ENCODE measurements around the gene ARRDC2. TPM values are rescaled to one million over a fixed set of nuclear protein-coding genes. Genes with fewer than 3 reads are reported as not detected.

Gene ARRDC2
- total and polyA plus RNA-seq, 9 of the 15 experiments (the other 6 are each of a cell fraction or from before 2014, with no cell fraction given) = 1.9 to 27.4 (median 15.2) TPM

DNA sequence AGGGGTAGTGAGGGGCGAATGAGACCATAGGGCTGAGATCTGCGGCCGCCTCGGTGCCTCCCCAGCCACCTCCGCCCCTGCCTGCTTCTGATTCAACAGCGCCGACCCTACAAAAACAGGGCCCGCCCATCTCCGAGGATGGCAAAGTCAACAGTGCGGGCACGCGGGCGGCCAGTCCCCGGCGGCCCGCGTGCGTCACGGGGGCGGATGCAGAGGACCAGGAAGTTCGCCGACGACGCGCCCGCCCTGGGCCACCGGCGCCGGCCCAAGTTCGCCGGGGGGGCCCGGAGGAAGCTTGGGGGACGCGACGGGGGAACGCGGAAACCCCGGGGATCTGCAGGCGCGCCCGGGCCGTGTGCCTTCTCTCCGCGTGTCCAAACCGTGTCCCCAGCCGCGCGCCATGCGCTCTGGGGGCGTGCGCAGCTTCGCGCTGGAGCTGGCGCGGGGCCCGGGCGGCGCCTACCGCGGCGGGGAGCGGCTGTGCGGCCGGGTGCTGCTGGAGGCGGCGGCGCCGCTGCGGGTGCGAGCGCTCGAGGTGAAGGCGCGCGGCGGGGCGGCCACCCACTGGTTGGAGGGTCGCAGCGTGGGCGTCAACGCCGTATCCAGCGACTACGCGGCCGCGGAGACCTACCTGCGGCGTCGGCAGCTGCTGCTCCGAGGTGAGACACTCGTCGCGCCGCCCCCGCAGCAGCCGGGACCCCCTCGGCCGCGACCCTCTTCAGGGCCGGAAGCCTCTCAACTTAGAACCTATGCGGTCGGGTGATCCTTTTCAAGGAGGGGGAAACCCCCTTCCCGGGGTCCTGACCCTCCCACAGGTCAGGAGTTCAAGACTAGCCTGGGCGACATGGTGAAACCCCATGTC is 6.8 kb upstream of the ARRDC2 start (continued):
- TF ChIP-seq, protein P1, sequence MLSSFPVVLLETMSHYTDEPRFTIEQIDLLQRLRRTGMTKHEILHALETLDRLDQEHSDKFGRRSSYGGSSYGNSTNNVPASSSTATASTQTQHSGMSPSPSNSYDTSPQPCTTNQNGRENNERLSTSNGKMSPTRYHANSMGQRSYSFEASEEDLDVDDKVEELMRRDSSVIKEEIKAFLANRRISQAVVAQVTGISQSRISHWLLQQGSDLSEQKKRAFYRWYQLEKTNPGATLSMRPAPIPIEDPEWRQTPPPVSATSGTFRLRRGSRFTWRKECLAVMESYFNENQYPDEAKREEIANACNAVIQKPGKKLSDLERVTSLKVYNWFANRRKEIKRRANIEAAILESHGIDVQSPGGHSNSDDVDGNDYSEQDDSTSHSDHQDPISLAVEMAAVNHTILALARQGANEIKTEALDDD (IDR thresholded peaks at IDR 0.05) = no peak
- no peak for TF ChIP-seq PTTG1 (tag; IDR thresholded peaks at IDR 0.05; ENCODE audit: low read depth)
- no peak for TF ChIP-seq SREBF2 (CRISPR knock-in tag; IDR thresholded peaks at IDR 0.05)
- TF ChIP-seq, protein P2, sequence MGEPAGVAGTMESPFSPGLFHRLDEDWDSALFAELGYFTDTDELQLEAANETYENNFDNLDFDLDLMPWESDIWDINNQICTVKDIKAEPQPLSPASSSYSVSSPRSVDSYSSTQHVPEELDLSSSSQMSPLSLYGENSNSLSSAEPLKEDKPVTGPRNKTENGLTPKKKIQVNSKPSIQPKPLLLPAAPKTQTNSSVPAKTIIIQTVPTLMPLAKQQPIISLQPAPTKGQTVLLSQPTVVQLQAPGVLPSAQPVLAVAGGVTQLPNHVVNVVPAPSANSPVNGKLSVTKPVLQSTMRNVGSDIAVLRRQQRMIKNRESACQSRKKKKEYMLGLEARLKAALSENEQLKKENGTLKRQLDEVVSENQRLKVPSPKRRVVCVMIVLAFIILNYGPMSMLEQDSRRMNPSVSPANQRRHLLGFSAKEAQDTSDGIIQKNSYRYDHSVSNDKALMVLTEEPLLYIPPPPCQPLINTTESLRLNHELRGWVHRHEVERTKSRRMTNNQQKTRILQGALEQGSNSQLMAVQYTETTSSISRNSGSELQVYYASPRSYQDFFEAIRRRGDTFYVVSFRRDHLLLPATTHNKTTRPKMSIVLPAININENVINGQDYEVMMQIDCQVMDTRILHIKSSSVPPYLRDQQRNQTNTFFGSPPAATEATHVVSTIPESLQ (CRISPR knock-in tag; IDR thresholded peaks at IDR 0.05) = peak; percentile 20; the same call in 1 of the 2 replicates
- TF ChIP-seq GABPB2 (CRISPR knock-in tag; conservative IDR thresholded peaks at IDR 0.05) = no peak
- TF ChIP-seq, protein P3, sequence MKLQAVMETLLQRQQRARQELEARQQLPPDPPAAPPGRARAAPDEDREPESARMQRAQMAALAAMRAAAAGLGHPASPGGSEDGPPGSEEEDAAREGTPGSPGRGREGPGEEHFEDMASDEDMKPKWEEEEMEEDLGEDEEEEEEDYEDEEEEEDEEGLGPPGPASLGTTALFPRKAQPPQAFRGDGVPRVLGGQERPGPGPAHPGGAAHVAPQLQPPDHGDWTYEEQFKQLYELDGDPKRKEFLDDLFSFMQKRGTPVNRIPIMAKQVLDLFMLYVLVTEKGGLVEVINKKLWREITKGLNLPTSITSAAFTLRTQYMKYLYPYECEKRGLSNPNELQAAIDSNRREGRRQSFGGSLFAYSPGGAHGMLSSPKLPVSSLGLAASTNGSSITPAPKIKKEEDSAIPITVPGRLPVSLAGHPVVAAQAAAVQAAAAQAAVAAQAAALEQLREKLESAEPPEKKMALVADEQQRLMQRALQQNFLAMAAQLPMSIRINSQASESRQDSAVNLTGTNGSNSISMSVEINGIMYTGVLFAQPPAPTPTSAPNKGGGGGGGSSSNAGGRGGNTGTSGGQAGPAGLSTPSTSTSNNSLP (IDR thresholded peaks at IDR 0.05; ENCODE audit: borderline replicate concordance, low read depth, low read length) = no peak
- TF ChIP-seq, protein P4, sequence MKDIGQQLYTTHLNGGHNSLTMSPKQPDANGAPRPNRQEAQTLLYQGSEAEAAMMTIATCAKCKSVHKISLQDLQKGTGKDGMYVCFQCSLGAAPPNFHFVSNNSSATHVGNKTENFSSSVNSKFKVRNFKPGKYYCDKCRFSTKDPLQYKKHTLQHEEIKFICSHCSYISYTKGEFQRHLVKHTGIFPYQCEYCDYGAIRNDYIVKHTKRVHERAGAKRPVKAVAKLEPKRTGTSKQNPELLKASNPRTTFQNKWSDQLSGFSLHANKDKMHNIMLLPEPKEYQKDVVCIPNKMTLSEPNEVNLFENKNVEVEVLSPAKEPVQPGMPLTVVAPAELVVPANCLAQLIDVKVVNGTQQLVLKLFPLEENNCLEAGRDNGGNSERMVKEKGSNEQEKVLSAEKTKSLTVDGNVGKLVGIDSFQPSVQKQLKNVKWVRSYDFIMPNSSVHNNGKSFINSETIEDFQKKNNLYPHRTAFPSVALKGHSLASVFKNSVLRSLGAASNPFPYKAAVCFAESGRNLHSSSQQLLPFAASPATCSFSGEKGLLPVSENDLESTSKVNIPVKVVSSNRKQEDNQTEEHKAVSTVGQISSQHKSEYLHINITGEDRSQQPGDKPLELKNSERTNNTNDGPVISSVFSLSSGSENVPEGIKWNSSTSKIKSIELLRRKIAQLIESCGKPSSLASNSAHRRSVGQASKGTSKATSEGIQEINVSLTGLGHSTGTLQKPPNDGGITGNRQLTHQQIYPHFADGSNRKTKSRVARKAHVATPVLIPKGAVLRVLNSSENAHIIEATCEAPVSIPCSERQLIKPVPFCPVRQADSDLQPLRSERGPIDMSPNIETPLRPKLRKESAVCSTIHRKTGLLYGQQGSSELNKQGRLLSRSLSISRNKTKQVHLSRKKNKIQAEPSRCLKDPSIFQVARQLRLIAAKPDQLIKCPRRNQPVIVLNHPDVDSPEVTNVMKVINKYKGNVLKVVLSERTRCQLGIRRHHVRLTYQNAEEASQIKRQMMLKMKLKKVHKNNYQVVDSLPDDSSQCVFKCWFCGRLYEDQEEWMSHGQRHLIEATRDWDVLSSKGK (CRISPR knock-in tag; IDR thresholded peaks at IDR 0.05) = no peak
- TF ChIP-seq, protein P5, sequence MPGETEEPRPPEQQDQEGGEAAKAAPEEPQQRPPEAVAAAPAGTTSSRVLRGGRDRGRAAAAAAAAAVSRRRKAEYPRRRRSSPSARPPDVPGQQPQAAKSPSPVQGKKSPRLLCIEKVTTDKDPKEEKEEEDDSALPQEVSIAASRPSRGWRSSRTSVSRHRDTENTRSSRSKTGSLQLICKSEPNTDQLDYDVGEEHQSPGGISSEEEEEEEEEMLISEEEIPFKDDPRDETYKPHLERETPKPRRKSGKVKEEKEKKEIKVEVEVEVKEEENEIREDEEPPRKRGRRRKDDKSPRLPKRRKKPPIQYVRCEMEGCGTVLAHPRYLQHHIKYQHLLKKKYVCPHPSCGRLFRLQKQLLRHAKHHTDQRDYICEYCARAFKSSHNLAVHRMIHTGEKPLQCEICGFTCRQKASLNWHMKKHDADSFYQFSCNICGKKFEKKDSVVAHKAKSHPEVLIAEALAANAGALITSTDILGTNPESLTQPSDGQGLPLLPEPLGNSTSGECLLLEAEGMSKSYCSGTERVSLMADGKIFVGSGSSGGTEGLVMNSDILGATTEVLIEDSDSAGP (CRISPR knock-in tag; IDR thresholded peaks at IDR 0.05) = no peak
- no peak for TF ChIP-seq CAMTA2 (CRISPR knock-in tag; conservative IDR thresholded peaks at IDR 0.05)
- TF ChIP-seq ZNF384 (IDR thresholded peaks at IDR 0.05; ENCODE audit: low read depth, low read length) = no peak
- no peak for TF ChIP-seq ZNF134 (CRISPR knock-in tag; conservative IDR thresholded peaks at IDR 0.05)
- no peak for TF ChIP-seq CBFA2T2 (conservative IDR thresholded peaks at IDR 0.05)
- no peak for TF ChIP-seq EHMT2 (IDR thresholded peaks at IDR 0.05)
- TF ChIP-seq ZNF23 (CRISPR knock-in tag; IDR thresholded peaks at IDR 0.05) = no peak
- TF ChIP-seq ZNF354B (CRISPR knock-in tag; IDR thresholded peaks at IDR 0.05) = no peak
- TF ChIP-seq MTA3 (IDR thresholded peaks at IDR 0.05; ENCODE audit: borderline replicate concordance) = peak; percentile 87
- no peak for TF ChIP-seq CBFA2T3 (IDR thresholded peaks at IDR 0.05)
- no peak for TF ChIP-seq MED1 (CRISPR knock-in tag; IDR thresholded peaks at IDR 0.05; ENCODE audit: borderline replicate concordance)
- no peak for TF ChIP-seq ZNF707 (CRISPR knock-in tag; conservative IDR thresholded peaks at IDR 0.05)
